Neural progenitor cell (in vitro differentiated cells): ENCODE data around the gene GPHN. TPM values are rescaled to one million over a fixed set of nuclear protein-coding genes. Genes with fewer than 3 reads are reported as not detected.

Experiments used
- DNase-seq: peaks from one replicate; pipeline ENCODE4 v3.0.0-alpha.2; 2016; ENCODE audit warnings: low spot score
- H2AFZ ChIP-seq: fragments of 200-600 bp; sonication (generic); replicated peaks from 2 replicates; pipeline ENCODE4 v1.6.1; 2016; ENCODE audit warnings: antibody characterized with exemption
- H3F3A ChIP-seq: fragments of 200-600 bp; sonication (generic); 2 replicates; pipeline ENCODE4 v1.6.1; 2016; ENCODE audit warnings: antibody characterized with exemption, low read depth
- H3K27ac ChIP-seq: fragments of 200-600 bp; sonication (generic); 2 replicates; pipeline ENCODE4 v1.5.1; 2016; ENCODE audit warnings: mild to moderate bottlenecking
- H3K27me3 ChIP-seq: fragments of 200-600 bp; sonication (generic); 2 replicates; pipeline ENCODE4 v1.6.1; 2016; ENCODE audit warnings: mild to moderate bottlenecking, moderate library complexity
- H3K36me3 ChIP-seq: fragments of 200-600 bp; sonication (generic); 2 replicates; pipeline ENCODE4 v1.5.1; 2016
- H3K4me1 ChIP-seq: fragments of 200-600 bp; sonication (generic); 2 replicates; pipeline ENCODE4 v1.6.1; 2016; ENCODE audit warnings: mixed run types
- H3K4me2 ChIP-seq: fragments of 200-600 bp; sonication (generic); 2 replicates; pipeline ENCODE4 v1.6.1; 2016
- H3K4me3 ChIP-seq: fragments of 200-600 bp; sonication (generic); 2 replicates; pipeline ENCODE4 v1.5.1; 2016
- H3K79me2 ChIP-seq: fragments of 200-600 bp; sonication (generic); 2 replicates; pipeline ENCODE4 v1.6.1; 2016; ENCODE audit warnings: low read depth
- H3K9ac ChIP-seq: fragments of 200-600 bp; sonication (generic); 2 replicates; pipeline ENCODE4 v1.6.1; 2016
- H3K9me3 ChIP-seq: fragments of 200-600 bp; sonication (generic); 2 replicates; pipeline ENCODE4 v1.5.1; 2016; ENCODE audit warnings: low read depth
- H4K20me1 ChIP-seq: fragments of 200-600 bp; sonication (generic); 2 replicates; pipeline ENCODE4 v1.6.1; 2016; ENCODE audit warnings: low read depth
- H3K27ac Mint-ChIP-seq: 3 replicates; pipeline ENCODE4 v1.8.0; 2021; ENCODE audit warnings: mixed read lengths
- H3K27me3 Mint-ChIP-seq: 2 replicates; pipeline ENCODE4 v1.8.0; 2022; ENCODE audit warnings: low read depth, mild to moderate bottlenecking, inconsistent platforms, moderate library complexity, mixed read lengths; ENCODE audit not compliant: insufficient read depth
- H3K36me3 Mint-ChIP-seq: 3 replicates; pipeline ENCODE4 v1.8.0; 2021; ENCODE audit warnings: mixed read lengths
- H3K4me1 Mint-ChIP-seq: 3 replicates; pipeline ENCODE4 v1.8.0; 2021; ENCODE audit warnings: mixed read lengths
- H3K4me3 Mint-ChIP-seq: 3 replicates; pipeline ENCODE4 v1.8.0; 2021; ENCODE audit warnings: mild to moderate bottlenecking, moderate library complexity, mixed read lengths
- H3K9me3 Mint-ChIP-seq: 3 replicates; pipeline ENCODE4 v1.8.0; 2020; ENCODE audit warnings: mixed read lengths
- EZH2 ChIP-seq: fragments of 200-600 bp; sonication (generic); IDR thresholded peaks from 2 replicates; pipeline ENCODE4 v1.6.1; 2017; ENCODE audit warnings: antibody characterized with exemption, mild to moderate bottlenecking, moderate library complexity
- EZH2phosphoT487 ChIP-seq: fragments of 200-600 bp; sonication (generic); IDR thresholded peaks from 2 replicates; pipeline ENCODE4 v1.6.1; 2017; ENCODE audit warnings: antibody characterized with exemption
- total RNA-seq: library from RNA; depleted of rRNA; stranded (reverse); fragments of >200 nt; gene quantifications from 2 replicates; pipeline ENCODE4 v1.2.3, GENCODE V29; 2015; ENCODE audit warnings: low replicate concordance
- TF ChIP-seq, protein P1 (sequence below): fragments of 200-600 bp; sonication (generic); IDR thresholded peaks from 2 replicates; pipeline ENCODE4 v1.5.1; 2017; ENCODE audit warnings: antibody characterized with exemption, mild to moderate bottlenecking

Gene GPHN
- total RNA-seq, 1 donor from 2014 or later, result 42.9 TPM

DNA sequence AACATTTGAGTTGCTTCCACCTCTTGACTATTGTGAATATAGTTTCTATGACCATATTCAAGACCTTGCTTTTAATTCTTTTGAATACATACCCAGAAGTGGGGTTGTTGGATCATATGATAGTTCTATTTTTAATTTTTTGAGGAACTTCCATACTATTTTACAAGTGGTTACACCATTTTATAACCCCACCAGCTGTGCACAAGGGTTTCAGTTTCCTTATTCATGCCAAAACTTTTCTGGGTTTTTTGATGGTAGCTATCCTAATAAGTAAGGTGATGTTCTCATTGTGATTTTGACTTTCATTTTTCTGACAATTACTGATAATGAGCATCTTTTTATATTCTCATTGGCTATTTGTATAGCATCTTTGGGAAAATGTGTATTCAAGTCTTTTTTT is 571.9 kb downstream of the GPHN start:
- Mint-ChIP-seq H3K4me1 (no peaks in the 10 kb centered on the region), H3K27me3 (no peaks in the 10 kb centered on the region), H3K27ac (no peak overlapping the region), H3K36me3 (peaks cover 4% of the 10 kb centered on the region), H3K4me3 (no peak overlapping the region), H3K9me3 (peaks cover 15% of the 10 kb centered on the region)
- no peaks in the 10 kb centered on the region for H3K36me3 ChIP-seq
- no peak overlapping the region for H3K4me3 ChIP-seq
- no peak overlapping the region for H2AFZ ChIP-seq
- no peaks in the 10 kb centered on the region for H4K20me1 ChIP-seq
- no peaks in the 10 kb centered on the region for H3K79me2 ChIP-seq
- no peaks in the 10 kb centered on the region for H3K4me1 ChIP-seq
- TF ChIP-seq, protein P1, sequence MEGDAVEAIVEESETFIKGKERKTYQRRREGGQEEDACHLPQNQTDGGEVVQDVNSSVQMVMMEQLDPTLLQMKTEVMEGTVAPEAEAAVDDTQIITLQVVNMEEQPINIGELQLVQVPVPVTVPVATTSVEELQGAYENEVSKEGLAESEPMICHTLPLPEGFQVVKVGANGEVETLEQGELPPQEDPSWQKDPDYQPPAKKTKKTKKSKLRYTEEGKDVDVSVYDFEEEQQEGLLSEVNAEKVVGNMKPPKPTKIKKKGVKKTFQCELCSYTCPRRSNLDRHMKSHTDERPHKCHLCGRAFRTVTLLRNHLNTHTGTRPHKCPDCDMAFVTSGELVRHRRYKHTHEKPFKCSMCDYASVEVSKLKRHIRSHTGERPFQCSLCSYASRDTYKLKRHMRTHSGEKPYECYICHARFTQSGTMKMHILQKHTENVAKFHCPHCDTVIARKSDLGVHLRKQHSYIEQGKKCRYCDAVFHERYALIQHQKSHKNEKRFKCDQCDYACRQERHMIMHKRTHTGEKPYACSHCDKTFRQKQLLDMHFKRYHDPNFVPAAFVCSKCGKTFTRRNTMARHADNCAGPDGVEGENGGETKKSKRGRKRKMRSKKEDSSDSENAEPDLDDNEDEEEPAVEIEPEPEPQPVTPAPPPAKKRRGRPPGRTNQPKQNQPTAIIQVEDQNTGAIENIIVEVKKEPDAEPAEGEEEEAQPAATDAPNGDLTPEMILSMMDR, result no peak
- no peak for TF ChIP-seq EZH2phosphoT487
- TF ChIP-seq EZH2, result no peak
- H3K27ac ChIP-seq, result no peak overlapping the region
- no peak overlapping the region for H3K4me2 ChIP-seq
- H3F3A ChIP-seq, result no peaks in the 10 kb centered on the region
- no peak overlapping the region for H3K9ac ChIP-seq
- no peaks in the 10 kb centered on the region for H3K27me3 ChIP-seq
- no peaks in the 10 kb centered on the region for H3K9me3 ChIP-seq
- DNase-seq, result no peak

DNA sequence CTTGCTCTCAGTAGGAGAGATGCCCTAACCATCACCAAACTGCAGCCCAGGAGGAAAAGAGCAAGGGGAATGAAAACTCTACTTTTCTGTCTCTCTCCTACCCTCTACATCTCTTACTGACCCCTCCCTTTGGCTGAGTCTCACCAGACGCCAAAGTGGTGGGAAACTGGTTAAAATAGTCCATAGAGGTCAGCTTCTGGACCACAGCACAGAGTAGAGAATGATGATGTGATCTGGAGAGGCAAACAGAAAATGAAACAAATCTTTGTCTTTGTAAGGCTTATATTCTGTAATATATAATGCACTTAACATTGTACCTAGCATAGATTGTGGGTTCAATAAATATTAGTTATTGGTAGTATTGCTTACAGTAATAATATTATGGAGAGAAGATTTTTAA is 600.3 kb downstream of the GPHN start:
- Histone ChIP-seq H4K20me1 (no peaks in the 10 kb centered on the region), H3K4me2 (no peak overlapping the region), H2AFZ (no peak overlapping the region), H3K27me3 (no peaks in the 10 kb centered on the region), H3K9me3 (peaks cover 12% of the 10 kb centered on the region), H3K27ac (no peak overlapping the region), H3K4me1 (no peaks in the 10 kb centered on the region), H3K4me3 (no peak overlapping the region), H3K36me3 (peaks cover 6% of the 10 kb centered on the region), H3K79me2 (no peaks in the 10 kb centered on the region), H3F3A (no peaks in the 10 kb centered on the region), H3K9ac (no peak overlapping the region)
- peaks cover 8% of the 10 kb centered on the region for H3K9me3 Mint-ChIP-seq
- TF ChIP-seq, protein P1, result no peak
- TF ChIP-seq EZH2phosphoT487 (no peak), EZH2 (no peak)
- no peaks in the 10 kb centered on the region for H3K4me1 Mint-ChIP-seq
- H3K4me3 Mint-ChIP-seq, result no peak overlapping the region
- no peak for DNase-seq
- no peak overlapping the region for H3K27ac Mint-ChIP-seq
- peaks cover 5% of the 10 kb centered on the region for H3K36me3 Mint-ChIP-seq
- H3K27me3 Mint-ChIP-seq, result no peaks in the 10 kb centered on the region

DNA sequence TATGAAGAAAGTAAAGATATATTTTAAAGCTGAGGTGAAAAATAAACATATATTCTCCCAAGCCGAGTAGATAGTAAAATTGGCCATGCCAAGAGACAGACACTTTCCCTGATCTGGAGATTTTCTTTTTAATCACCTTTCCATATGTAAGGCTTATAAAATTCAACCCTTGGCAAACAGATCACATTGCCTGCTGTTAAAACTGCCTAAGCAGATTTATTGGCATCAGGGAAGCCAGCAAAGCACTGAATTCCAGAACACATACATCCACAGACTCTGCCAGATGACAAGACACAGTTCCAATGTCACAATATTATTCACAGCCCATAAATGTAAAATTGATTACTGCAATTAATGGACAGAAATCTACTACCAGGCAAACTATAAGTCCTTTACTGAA is 603.1 kb downstream of the GPHN start:
- Mint-ChIP-seq H3K27me3 (no peaks in the 10 kb centered on the region), H3K4me1 (no peaks in the 10 kb centered on the region)
- H3K4me1 ChIP-seq, result no peaks in the 10 kb centered on the region

More for the DNA sequence above, 603.1 kb downstream of the GPHN start:
- Histone ChIP-seq H3K79me2 (no peaks in the 10 kb centered on the region), H3K9me3 (peaks cover 6% of the 10 kb centered on the region), H3K4me2 (no peak overlapping the region), H3K36me3 (peaks cover 6% of the 10 kb centered on the region), H3K27ac (no peak overlapping the region), H3K4me3 (no peak overlapping the region), H3K27me3 (no peaks in the 10 kb centered on the region), H2AFZ (no peak overlapping the region), H3K9ac (no peak overlapping the region), H3F3A (no peaks in the 10 kb centered on the region), H4K20me1 (no peaks in the 10 kb centered on the region)
- no peaks in the 10 kb centered on the region for H3K9me3 Mint-ChIP-seq
- H3K36me3 Mint-ChIP-seq, result peaks cover 2% of the 10 kb centered on the region
- H3K27ac Mint-ChIP-seq, result no peak overlapping the region
- TF ChIP-seq EZH2 (no peak), EZH2phosphoT487 (no peak)
- TF ChIP-seq, protein P1, result no peak
- no peak overlapping the region for H3K4me3 Mint-ChIP-seq
- DNase-seq, result no peak
